ENCODE results near the gene ASB2.
A peak's percentile ranks its signal among the peaks of the same experiment; 100 is the strongest.

The ASB2 gene

DNA sequence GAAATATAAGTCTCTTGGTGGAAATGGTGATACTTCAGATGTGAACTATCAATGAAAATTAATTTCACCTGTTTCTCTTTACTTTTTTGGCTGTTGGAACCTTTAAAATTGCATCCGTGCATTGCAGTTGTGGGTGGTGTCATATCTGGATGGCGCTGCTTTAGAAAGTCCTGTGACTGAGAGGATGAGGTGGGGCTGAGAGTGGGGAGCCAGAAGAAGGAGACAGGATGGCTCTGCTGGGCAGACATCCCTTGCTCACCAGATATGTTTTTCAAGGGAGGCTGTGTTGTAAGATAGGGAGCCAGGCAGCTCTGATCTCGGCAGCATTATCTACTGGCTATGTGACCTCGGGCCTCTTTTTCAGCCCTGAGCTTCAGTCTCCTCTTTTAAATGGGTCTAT is 12.7 kb downstream of the ASB2 start:
- no peak for DNase-seq (ENCODE audit: low spot score)

- DNase-seq (ENCODE audit: low spot score), result peak; percentile 25
Measured at GRCh38 chr14:93962701-93963601, 13.4 kb downstream of the ASB2 start.

DNA sequence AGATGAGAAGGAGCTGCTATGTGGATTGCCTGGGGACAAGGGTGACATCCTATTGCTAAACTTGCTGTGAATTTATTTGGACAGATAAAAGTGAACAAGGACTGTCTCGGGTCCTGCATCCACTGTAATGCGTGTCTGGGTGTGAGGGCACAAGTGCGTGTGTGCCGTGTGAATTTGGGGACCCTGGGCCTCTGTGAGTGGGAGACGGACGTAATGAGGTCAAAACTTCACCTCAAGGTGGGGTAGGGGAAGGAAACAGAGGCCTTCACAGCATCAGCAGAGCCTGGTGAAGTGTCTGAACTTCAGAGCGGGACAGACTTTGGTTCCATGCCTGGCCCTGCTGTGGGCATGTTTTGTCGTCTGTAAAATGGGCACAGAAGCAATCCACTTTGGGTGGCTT is 14.8 kb downstream of the ASB2 start:
- no peak for DNase-seq (ENCODE audit: low spot score)

DNA sequence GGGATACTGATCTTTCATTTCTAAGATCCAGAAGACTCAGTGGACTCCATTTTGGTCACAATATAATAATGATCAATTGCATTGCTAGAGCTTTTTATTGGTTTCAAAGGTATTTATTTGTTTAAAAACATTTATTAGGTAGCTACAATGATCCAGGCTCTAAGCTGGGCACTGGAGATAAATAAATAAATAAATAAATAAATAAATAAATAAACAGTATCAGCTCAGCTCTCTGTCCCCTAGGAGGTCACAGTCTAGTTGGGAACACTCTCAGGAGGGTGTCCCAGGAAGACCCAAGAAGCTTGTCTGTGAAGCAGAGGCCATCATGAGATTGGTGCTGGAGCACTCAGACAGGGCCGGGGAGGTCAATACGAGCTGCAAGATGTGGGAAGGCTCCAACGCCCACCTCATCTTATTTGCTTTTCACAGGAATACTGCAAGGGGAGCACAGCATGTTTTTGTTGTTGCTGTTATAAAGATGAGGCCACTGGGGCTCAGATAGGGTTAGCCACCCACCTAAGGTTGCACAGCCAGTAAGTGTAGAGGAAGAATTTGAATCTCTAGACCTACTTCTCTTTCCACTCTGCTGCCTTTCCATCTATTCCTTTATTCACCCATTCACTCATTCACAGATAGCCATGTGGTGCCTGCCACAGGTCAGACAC is 15.5 kb downstream of the ASB2 start:
- DNase-seq (ENCODE audit: low spot score), result no peak

DNA sequence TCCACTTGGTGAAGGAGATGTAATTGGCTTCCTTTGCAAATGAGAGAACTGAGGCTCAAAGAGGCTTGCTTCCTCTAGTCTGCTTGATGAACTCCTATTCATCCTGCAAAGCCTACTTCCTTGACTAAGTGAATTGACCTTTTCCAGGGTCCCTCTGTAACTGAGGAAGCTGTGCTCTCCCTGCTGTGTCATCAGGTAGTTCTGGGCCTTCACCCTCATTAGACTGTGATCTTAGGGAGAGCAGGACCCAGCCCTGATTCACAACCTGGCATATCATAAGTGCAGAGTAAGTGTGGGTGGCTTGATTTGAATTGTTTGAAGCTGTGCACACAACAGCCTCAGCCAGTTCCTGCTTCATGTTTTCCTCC is 16.3 kb downstream of the ASB2 start:
- DNase-seq (ENCODE audit: low spot score), result peak; percentile 80

- peak; percentile 100 for DNase-seq (ENCODE audit: low spot score)
Measured at GRCh38 chr14:93959239-93960107, 16.9 kb downstream of the ASB2 start.

- DNase-seq (ENCODE audit: low spot score), result no peak
Measured at GRCh38 chr14:93958567-93959238, 17.7 kb downstream of the ASB2 start.

GRCh38 chr14:93957751-93958566 is 18.4 kb downstream of the ASB2 start:
- no peak for DNase-seq (ENCODE audit: low spot score)

DNA sequence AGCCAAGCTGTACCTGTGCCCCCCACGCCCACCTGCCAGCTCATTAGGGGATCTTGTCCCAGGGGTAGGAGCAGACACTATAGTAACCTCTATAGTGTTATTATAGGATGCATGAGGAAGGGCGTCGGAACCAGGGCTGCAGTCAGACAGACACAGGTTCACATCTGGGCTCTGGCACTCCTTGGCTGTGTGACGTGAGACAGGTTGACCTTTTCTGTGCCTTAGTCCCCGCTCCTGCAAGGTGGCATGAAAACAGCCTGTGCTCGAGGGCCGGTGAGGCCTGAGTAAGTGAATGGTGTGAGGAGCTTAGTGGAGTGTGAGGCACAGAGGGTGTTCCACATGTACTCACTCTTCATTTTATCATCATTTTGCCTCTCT is 19.0 kb downstream of the ASB2 start:
- no peak for DNase-seq (ENCODE audit: low spot score)

GRCh38 chr14:93956514-93957332 is 19.6 kb downstream of the ASB2 start:
- peak; percentile 53 for DNase-seq (ENCODE audit: low spot score)

- no peak for DNase-seq (ENCODE audit: low spot score)
Measured at GRCh38 chr14:93955850-93956481, 20.4 kb downstream of the ASB2 start.

- DNase-seq (ENCODE audit: low spot score), result no peak
Measured at GRCh38 chr14:93954900-93955849, 21.2 kb downstream of the ASB2 start.

- no peak for DNase-seq (ENCODE audit: low spot score)
Measured at GRCh38 chr14:93954516-93954830, 21.9 kb downstream of the ASB2 start.

DNA sequence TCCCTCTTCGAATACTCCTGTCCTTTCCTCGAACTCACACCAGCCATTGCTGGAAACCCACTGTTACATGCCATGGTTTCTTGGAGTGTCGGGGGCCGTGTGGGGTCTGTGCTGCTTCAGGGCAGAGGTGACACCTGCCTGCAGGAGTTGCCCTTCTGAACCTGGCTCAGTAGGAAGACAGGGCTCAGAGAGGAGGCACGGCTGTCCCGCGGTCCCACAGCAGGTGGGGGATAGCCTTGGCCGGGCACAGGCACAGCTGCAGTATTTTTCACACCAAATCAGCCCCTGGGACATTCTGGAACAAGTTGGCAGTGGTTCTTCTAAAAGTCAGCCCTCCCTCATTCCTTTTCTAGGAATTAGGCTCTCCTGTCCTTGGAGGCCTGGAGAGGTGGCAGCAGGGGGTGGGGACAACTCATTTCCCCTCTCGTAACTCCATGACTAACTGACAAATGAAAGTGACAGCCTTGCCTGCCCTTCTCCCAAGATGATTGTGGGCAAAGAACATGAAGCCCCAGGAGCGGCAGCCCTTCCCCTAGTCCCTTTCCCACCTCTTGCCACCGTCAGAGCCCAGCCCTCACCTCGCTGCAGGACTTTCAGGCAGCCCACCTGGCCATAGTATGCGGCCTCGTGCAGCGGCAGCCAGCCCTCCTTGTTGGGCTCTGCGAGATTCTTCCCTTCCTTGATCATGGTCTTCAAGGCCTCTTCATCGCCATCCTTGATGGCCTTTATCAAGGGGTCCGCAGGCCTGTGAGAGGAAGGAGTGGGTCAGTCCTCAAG is 22.4 kb downstream of the ASB2 start:
- DNase-seq (ENCODE audit: low spot score), result no peak

DNA sequence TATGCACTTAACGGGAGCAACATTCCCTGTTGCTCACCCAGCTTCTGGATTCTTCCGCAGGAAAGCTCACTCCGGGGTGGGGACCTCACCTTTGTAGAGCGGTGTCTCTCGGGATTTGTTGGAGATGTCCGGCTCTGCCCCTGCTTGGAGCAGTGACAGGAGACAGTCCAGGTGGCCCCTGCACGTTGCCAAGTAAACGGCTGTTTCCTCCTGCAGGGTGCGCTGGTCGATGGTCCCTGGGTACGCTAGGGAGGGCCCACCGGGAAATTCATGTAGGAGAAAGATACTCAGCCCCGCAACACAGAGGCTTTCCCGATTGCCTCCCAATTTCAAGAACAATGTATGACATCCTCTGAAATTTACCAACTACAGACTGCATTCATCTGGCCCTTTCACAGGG is 23.1 kb downstream of the ASB2 start:
- no peak for DNase-seq (ENCODE audit: low spot score)

- DNase-seq (ENCODE audit: low spot score), result peak; percentile 24
Measured at GRCh38 chr14:93952829-93953228, 23.5 kb downstream of the ASB2 start.

GRCh38 chr14:93951635-93952540 is 24.5 kb downstream of the ASB2 start:
- DNase-seq (ENCODE audit: low spot score), result peak; percentile 71
